Mucosa of rectum (tissue), 2 donors: ENCODE results near the gene LRRC32.

Source experiments
- H3K27ac ChIP-seq, 2 donors: one replicate each; pipeline ENCODE4 v1.7.0; 2013; ENCODE audit warnings: inconsistent platforms in 2 of 2, low read depth in 2 of 2, low read length in 2 of 2
- H3K27me3 ChIP-seq, 2 donors: one replicate each; pipeline ENCODE4 v1.7.0; 2013; ENCODE audit warnings: low read length in 2 of 2; ENCODE audit not compliant: control insufficient read depth in 2 of 2, insufficient read depth in 2 of 2
- H3K36me3 ChIP-seq, 2 donors: one replicate each; pipeline ENCODE4 v1.7.0; 2013; ENCODE audit warnings: low read length in 2 of 2; ENCODE audit not compliant: control insufficient read depth in 2 of 2, insufficient read depth in 2 of 2
- H3K4me1 ChIP-seq, 2 donors: one replicate each; pipeline ENCODE4 v1.7.0; 2013; ENCODE audit warnings: low read length in 2 of 2, mild to moderate bottlenecking in 1 of 2; ENCODE audit not compliant: control insufficient read depth in 2 of 2, insufficient read depth in 2 of 2
- H3K4me3 ChIP-seq, 2 donors: one replicate each; pipeline ENCODE4 v1.7.0; 2013; ENCODE audit warnings: low read length in 2 of 2
- H3K9ac ChIP-seq, 2 donors: one replicate each; pipeline ENCODE4 v1.7.0; 2013; ENCODE audit warnings: low read length in 2 of 2, low read depth in 1 of 2, mild to moderate bottlenecking in 1 of 2
- H3K9me3 ChIP-seq, 2 donors: one replicate each; pipeline ENCODE4 v1.7.0; 2013; ENCODE audit warnings: low read length in 2 of 2; ENCODE audit not compliant: control insufficient read depth in 2 of 2
- donor health status: healthy.
- donor health status: Normal muscosa, but diverticular disease.

LRRC32 gene

GRCh38 chr11:76663912-76664440, 6.6 kb downstream of the LRRC32 start:
- no peaks in the 10 kb centered on the region for H3K9me3 ChIP-seq
- no peak overlapping the region for H3K9ac ChIP-seq
- H3K36me3 ChIP-seq = no peaks in the 10 kb centered on the region
- no peak overlapping the region for H3K4me3 ChIP-seq
- H3K4me1 ChIP-seq = peaks cover 0 to 3% of the 10 kb centered on the region in 2 donors
- no peaks in the 10 kb centered on the region for H3K27me3 ChIP-seq
- no peak overlapping the region for H3K27ac ChIP-seq

- no peak overlapping the region for H3K9ac ChIP-seq
- H3K27ac ChIP-seq = no peak overlapping the region
- no peak overlapping the region for H3K4me3 ChIP-seq
- no peaks in the 10 kb centered on the region for H3K36me3 ChIP-seq
- H3K4me1 ChIP-seq = peaks cover 0 to 3% of the 10 kb centered on the region in 2 donors
- H3K27me3 ChIP-seq = no peaks in the 10 kb centered on the region
- no peaks in the 10 kb centered on the region for H3K9me3 ChIP-seq
Observed at GRCh38 chr11:76663486-76663810, 7.1 kb downstream of the LRRC32 start.

- Histone ChIP-seq H3K36me3 (peaks cover 0 to 3% of the 10 kb centered on the region in 2 donors), H3K4me3 (no peak overlapping the region), H3K9me3 (no peaks in the 10 kb centered on the region), H3K4me1 (peaks cover 0 to 3% of the 10 kb centered on the region in 2 donors), H3K27ac (no peak overlapping the region), H3K9ac (no peak overlapping the region), H3K27me3 (no peaks in the 10 kb centered on the region)
Observed at GRCh38 chr11:76662656-76663485, 7.7 kb downstream of the LRRC32 start.

GRCh38 chr11:76661834-76662434, 8.6 kb downstream of the LRRC32 start:
- no peak overlapping the region for H3K9ac ChIP-seq
- H3K27me3 ChIP-seq = no peaks in the 10 kb centered on the region
- no peak overlapping the region for H3K27ac ChIP-seq
- H3K4me3 ChIP-seq = no peak overlapping the region
- peaks cover 0 to 3% of the 10 kb centered on the region in 2 donors for H3K4me1 ChIP-seq
- H3K36me3 ChIP-seq = peaks cover 0 to 3% of the 10 kb centered on the region in 2 donors
- H3K9me3 ChIP-seq = no peaks in the 10 kb centered on the region

GRCh38 chr11:76661306-76661751, 9.2 kb downstream of the LRRC32 start:
- H3K36me3 ChIP-seq = peaks cover 0 to 3% of the 10 kb centered on the region in 2 donors
- no peak overlapping the region for H3K9ac ChIP-seq
- H3K27me3 ChIP-seq = no peaks in the 10 kb centered on the region
- peaks cover 0 to 7% of the 10 kb centered on the region in 2 donors for H3K4me1 ChIP-seq
- no peak overlapping the region for H3K27ac ChIP-seq
- H3K9me3 ChIP-seq = no peaks in the 10 kb centered on the region
- no peak overlapping the region for H3K4me3 ChIP-seq

DNA sequence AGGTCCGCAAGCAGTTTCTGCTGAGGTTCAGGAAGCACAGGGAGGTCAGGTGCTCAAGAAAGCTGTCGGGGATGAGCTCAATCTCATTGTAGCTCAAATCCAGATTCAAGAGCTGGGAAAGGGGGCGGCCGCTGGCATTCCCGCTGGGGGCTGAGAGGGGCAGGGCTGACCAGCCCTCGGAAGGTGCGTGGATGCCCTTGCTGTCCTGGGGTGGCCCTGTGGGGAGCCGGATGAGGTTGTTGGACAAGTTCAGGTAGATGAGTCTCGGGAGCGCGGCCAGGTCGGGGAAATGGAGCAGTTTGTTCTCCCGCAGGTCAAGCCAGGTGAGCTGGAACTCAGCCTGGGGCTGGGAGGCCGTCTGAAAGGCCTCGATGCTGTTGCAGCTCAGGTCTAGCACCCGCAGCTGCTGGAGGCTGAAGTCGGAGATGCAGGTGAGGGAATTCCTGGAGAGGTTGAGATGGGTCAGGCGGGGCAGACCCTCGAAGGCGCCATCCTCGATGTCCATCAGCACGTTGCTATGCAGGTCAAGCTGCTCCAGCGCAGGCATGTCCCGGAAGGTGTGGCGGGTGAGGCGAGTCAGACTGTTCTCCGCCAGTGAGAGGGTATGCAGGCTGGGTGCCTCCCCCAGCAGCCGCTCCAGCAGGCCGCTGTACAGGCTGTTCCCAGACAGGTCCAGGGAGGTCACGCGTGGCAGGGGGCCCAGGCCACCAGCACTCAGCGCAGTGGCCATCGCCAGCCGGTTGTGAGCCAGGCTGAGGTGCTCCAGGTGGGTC, 9.8 kb downstream of the LRRC32 start:
- Histone ChIP-seq H3K36me3 (peaks cover 0 to 3% of the 10 kb centered on the region in 2 donors), H3K9me3 (no peaks in the 10 kb centered on the region), H3K4me1 (peaks cover 3 to 8% of the 10 kb centered on the region in 2 donors), H3K27ac (no peak overlapping the region), H3K9ac (no peak overlapping the region), H3K27me3 (no peaks in the 10 kb centered on the region), H3K4me3 (no peak overlapping the region)

GRCh38 chr11:76659672-76660532, 10.6 kb downstream of the LRRC32 start:
- Histone ChIP-seq H3K9ac (no peak overlapping the region), H3K27me3 (no peaks in the 10 kb centered on the region), H3K4me3 (no peak overlapping the region), H3K27ac (no peak overlapping the region), H3K36me3 (peaks cover 0 to 3% of the 10 kb centered on the region in 2 donors), H3K4me1 (peaks cover 11% of the 10 kb centered on the region in 2 donors), H3K9me3 (no peaks in the 10 kb centered on the region)

DNA sequence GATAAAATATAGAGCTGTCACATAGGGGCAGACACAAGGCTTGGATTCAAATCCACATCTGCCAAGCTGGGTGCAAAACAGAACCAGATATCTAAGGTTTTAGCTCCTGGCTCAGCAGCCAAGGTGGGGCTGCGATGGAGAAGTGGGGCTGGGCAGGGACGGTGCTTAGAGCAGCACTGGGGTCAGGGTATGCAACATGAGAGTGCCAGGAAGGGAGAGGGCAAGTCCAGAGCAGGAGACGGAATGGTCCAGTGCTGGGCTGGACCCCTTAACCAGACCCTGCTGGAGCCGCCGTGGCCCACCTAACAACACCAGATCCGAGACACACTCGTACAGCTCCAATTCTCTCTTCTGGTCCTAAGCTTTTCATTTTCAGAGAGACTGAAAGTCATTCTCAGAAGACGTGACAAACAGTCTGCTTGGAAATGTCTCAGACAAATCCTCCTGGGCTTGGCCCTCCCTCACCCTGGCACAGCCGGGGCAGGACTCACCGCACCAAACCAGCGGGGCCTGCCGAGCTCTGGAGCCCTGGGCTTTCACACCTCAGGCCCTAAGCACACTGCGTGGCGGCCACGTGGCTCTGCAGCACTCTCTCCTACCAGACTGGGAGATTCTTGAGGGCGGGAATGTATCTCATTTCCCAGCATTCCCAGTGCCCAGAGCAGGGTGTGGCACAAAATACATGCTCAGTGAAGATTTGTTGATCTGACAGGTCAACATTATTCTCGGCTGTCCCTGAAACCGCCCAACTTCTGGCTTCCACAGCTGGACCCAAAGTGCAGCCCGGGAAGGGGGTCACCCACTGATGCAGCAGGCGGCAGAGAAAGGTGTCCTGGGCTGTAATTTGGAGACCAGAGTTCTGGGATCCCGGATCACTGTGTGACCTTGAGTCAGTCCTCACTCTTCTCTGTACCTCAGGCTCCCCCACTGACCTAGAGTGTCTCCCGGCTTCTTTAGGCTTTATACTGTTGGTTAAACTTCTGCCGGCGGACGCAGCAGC, 11.6 kb downstream of the LRRC32 start:
- no peak overlapping the region for H3K9ac ChIP-seq
- no peak overlapping the region for H3K27ac ChIP-seq
- no peaks in the 10 kb centered on the region for H3K9me3 ChIP-seq
- H3K4me1 ChIP-seq = peaks cover 13 to 14% of the 10 kb centered on the region in 2 donors
- peaks cover 0 to 3% of the 10 kb centered on the region in 2 donors for H3K36me3 ChIP-seq
- H3K27me3 ChIP-seq = no peaks in the 10 kb centered on the region
- H3K4me3 ChIP-seq = no peak overlapping the region
